HepG2 (cell line): ENCODE data around the gene BCL7A. TPM values are rescaled to one million over a fixed set of nuclear protein-coding genes. Genes with fewer than 3 reads are reported as not detected.
A peak's percentile ranks its signal among the peaks of the same experiment; 100 is the strongest.

Source experiments
- CEBPG ChIP-seq: IDR thresholded peaks from 2 replicates; pipeline ENCODE4 v1.6.1; 2016
- DMTF1 ChIP-seq: sonication (generic); formaldehyde crosslinking; IDR thresholded peaks from 2 replicates; pipeline ENCODE4 v1.4.0; 2020; ENCODE audit warnings: mild to moderate bottlenecking, missing genetic modification reagents
- HNF1A ChIP-seq, 2 experiments: sonication (generic) in 1 of 2; formaldehyde crosslinking in 1 of 2; IDR thresholded peaks; 2 replicates each; pipeline versions ENCODE4 v1.4.0 to v1.6.1; 2016 to 2020; ENCODE audit warnings: borderline replicate concordance in 1 of 2, low read depth in 1 of 2, mild to moderate bottlenecking in 1 of 2, missing genetic modification reagents in 1 of 2
- HNF4G ChIP-seq, 2 experiments: sonication (generic) in 1 of 2; formaldehyde crosslinking in 1 of 2; IDR thresholded peaks; 2 replicates each; pipeline versions ENCODE4 v1.4.0 to v1.6.1; 2011 to 2020; ENCODE audit warnings: borderline replicate concordance in 2 of 2, low read depth in 2 of 2, mild to moderate bottlenecking in 2 of 2, low read length in 1 of 2, missing genetic modification reagents in 1 of 2, moderate library complexity in 1 of 2
- KDM3A ChIP-seq: IDR thresholded peaks from 2 replicates; pipeline ENCODE4 v1.6.1; 2018; ENCODE audit warnings: low read depth, missing compliant biosample characterization
- RFX1 ChIP-seq: fragments of 450-650 bp; IDR thresholded peaks from 2 replicates; pipeline ENCODE4 v1.6.1; 2017
- SAP130 ChIP-seq: IDR thresholded peaks from 2 replicates; pipeline ENCODE4 v1.6.1; 2016; ENCODE audit warnings: low read depth
- SOX6 ChIP-seq, 2 experiments: fragments of 450-650 bp in 1 of 2; sonication (generic) in 1 of 2; formaldehyde crosslinking in 1 of 2; IDR thresholded peaks; 2 replicates each; pipeline versions ENCODE4 v1.4.0 to v1.6.1; 2017 to 2020; ENCODE audit warnings: antibody characterized with exemption in 1 of 2, mild to moderate bottlenecking in 1 of 2, missing genetic modification reagents in 1 of 2
- WIZ ChIP-seq: sonication (generic); formaldehyde crosslinking; IDR thresholded peaks from 2 replicates; pipeline ENCODE4 v1.5.1; 2020; ENCODE audit warnings: mild to moderate bottlenecking, missing genetic modification reagents
- ZNF724P ChIP-seq: sonication (generic); formaldehyde crosslinking; IDR thresholded peaks from 2 replicates; pipeline ENCODE4 v1.8.0; 2022; ENCODE audit warnings: missing genetic modification reagents, borderline replicate concordance
- ZNF772 ChIP-seq: sonication (generic); formaldehyde crosslinking; IDR thresholded peaks from 2 replicates; pipeline ENCODE4 v1.5.0; 2020; ENCODE audit warnings: mild to moderate bottlenecking, missing genetic modification reagents
- ZNF773 ChIP-seq: sonication (generic); formaldehyde crosslinking; IDR thresholded peaks from 2 replicates; pipeline ENCODE4 v1.4.0; 2020; ENCODE audit warnings: missing genetic modification reagents, borderline replicate concordance
- polyA plus RNA-seq, 8 experiments: library from polyadenylated mRNA; depleted of rRNA in 3 of 8; stranded (reverse) in 7 of 8; unstranded in 1 of 8; fragments of >200 nt; fragmentation: Illumina TruSeq in 4 of 8; extraction: Trizol in 4 of 8; gene quantifications; 2 replicates each; pipeline versions ENCODE4 v1.2.1 to v1.2.3, GENCODE V29; 2011 to 2016; ENCODE audit warnings: low read depth in 4 of 8, missing spikeins in 1 of 8, mixed read lengths in 1 of 8; ENCODE audit not compliant: insufficient read depth in 1 of 8
- total RNA-seq, 5 experiments: library from RNA; depleted of rRNA; stranded (reverse); fragments of >200 nt; fragmentation: Illumina TruSeq; extraction: Trizol; gene quantifications; 2 replicates each; pipeline ENCODE4 v1.2.3, GENCODE V29; 2016; ENCODE audit warnings: low read depth in 1 of 5
- TF ChIP-seq, protein P1 (sequence below), 2 experiments: IDR thresholded peaks; 2 replicates each; pipeline ENCODE4 v1.6.1; 2011 to 2012; ENCODE audit warnings: low read length in 2 of 2, borderline replicate concordance in 1 of 2, low read depth in 1 of 2, mild to moderate bottlenecking in 1 of 2, moderate library complexity in 1 of 2
- TF ChIP-seq, protein P2 (sequence below): sonication (generic); formaldehyde crosslinking; IDR thresholded peaks from 2 replicates; pipeline ENCODE4 v1.9.0; 2022; ENCODE audit warnings: low read depth, missing genetic modification reagents

Gene BCL7A
- total and polyA plus RNA-seq, 2 of the 13 experiments (the other 11 are each of a cell fraction or from before 2014, with no cell fraction given): 4.1 to 6.2 TPM

- TF ChIP-seq DMTF1 (0 out of 2 replicates have a peak, but pooled peaks have one; percentile 3), KDM3A (CRISPR knock-in tag) (no peak), WIZ (0 out of 2 replicates have a peak, but pooled peaks have one; percentile 52), ZNF772 (CRISPR knock-in tag) (0 out of 2 replicates have a peak, but pooled peaks have one; percentile 21), ZNF773 (CRISPR knock-in tag) (no peak), SOX6 (IDR thresholded peaks at IDR 0.05) (no peak), SOX6 (CRISPR knock-in tag; IDR thresholded peaks at IDR 0.05) (peak; percentile 62; the same call in 1 of the 2 replicates), CEBPG (CRISPR knock-in tag) (peak; percentile 61; the same call in 1 of the 2 replicates), HNF4G (IDR thresholded peaks at IDR 0.05; ENCODE audit: borderline replicate concordance, low read depth, low read length) (no peak), HNF4G (CRISPR knock-in tag; IDR thresholded peaks at IDR 0.05; ENCODE audit: borderline replicate concordance, low read depth) (no peak), HNF1A (IDR thresholded peaks at IDR 0.05; ENCODE audit: low read depth) (no peak), HNF1A (CRISPR knock-in tag; IDR thresholded peaks at IDR 0.05; ENCODE audit: borderline replicate concordance) (no peak), RFX1 (no peak), ZNF724P (0 out of 2 replicates have a peak, but pooled peaks have one; percentile 48), SAP130 (peak; percentile 28)
- TF ChIP-seq, protein P1, sequence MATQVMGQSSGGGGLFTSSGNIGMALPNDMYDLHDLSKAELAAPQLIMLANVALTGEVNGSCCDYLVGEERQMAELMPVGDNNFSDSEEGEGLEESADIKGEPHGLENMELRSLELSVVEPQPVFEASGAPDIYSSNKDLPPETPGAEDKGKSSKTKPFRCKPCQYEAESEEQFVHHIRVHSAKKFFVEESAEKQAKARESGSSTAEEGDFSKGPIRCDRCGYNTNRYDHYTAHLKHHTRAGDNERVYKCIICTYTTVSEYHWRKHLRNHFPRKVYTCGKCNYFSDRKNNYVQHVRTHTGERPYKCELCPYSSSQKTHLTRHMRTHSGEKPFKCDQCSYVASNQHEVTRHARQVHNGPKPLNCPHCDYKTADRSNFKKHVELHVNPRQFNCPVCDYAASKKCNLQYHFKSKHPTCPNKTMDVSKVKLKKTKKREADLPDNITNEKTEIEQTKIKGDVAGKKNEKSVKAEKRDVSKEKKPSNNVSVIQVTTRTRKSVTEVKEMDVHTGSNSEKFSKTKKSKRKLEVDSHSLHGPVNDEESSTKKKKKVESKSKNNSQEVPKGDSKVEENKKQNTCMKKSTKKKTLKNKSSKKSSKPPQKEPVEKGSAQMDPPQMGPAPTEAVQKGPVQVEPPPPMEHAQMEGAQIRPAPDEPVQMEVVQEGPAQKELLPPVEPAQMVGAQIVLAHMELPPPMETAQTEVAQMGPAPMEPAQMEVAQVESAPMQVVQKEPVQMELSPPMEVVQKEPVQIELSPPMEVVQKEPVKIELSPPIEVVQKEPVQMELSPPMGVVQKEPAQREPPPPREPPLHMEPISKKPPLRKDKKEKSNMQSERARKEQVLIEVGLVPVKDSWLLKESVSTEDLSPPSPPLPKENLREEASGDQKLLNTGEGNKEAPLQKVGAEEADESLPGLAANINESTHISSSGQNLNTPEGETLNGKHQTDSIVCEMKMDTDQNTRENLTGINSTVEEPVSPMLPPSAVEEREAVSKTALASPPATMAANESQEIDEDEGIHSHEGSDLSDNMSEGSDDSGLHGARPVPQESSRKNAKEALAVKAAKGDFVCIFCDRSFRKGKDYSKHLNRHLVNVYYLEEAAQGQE (IDR thresholded peaks at IDR 0.05; ENCODE audit: borderline replicate concordance in 1 of 2, low read depth in 1 of 2, low read length in 2 of 2): no peak
- TF ChIP-seq, protein P2, sequence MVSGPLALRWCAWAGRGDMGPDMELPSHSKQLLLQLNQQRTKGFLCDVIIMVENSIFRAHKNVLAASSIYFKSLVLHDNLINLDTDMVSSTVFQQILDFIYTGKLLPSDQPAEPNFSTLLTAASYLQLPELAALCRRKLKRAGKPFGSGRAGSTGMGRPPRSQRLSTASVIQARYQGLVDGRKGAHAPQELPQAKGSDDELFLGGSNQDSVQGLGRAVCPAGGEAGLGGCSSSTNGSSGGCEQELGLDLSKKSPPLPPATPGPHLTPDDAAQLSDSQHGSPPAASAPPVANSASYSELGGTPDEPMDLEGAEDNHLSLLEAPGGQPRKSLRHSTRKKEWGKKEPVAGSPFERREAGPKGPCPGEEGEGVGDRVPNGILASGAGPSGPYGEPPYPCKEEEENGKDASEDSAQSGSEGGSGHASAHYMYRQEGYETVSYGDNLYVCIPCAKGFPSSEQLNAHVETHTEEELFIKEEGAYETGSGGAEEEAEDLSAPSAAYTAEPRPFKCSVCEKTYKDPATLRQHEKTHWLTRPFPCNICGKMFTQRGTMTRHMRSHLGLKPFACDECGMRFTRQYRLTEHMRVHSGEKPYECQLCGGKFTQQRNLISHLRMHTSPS (CRISPR knock-in tag): 0 out of 2 replicates have a peak, but pooled peaks have one; percentile 25
These were observed 55.2 kb downstream of the BCL7A start (continued) for GRCh38 chr12:122076743-122077495.
